ENCODE results near the gene PCDHB4. TPM values are rescaled to one million over a fixed set of nuclear protein-coding genes. Genes with fewer than 3 reads are reported as not detected.
"Not testable (repeated sequence)": the region's sequence is repeated elsewhere in the genome, so short reads cannot be mapped to it uniquely, and the experiment has no call there.

The PCDHB4 gene
- polyA plus RNA-seq, 3 donors = not detected

DNA sequence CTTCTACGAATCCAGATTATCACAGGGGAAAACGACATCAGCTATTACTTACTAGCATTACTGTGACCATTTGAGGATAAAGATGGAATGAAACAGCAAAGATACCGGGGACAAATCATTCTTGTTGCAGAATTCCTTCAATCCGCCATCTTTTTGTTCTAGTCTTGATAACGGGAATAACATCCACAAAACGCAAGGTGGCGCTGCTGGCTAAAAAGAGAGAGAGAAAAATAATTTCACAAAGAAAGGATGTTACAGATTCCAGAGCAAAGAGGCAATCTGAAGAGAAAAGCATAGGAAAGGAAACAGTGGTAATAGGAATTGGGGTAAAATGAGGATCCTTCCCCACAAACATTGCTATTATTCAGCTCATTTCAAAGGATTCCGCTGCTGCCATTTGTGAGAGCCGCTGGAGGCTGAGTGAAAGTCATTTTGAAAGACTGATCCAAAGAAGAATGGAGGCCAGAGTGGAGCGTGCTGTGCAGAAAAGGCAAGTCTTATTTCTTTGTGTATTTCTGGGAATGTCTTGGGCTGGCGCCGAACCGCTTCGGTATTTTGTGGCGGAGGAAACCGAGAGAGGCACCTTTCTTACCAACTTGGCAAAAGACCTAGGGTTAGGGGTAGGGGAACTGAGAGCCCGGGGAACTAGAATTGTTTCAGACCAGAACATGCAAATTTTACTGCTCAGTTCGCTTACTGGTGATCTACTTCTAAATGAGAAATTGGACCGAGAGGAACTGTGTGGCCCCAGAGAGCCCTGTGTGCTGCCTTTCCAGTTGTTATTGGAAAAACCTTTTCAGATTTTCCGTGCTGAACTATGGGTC, 51.0 kb downstream of the PCDHB4 start, which contains the start of gene PCDHB7:
Gene PCDHB7, plus strand, starts transcription at position 264 of the 824 bp plus-strand sequence. Its CDS starts 192 bp downstream, at position 456.
- no peak for DNase-seq
- no peaks in the 10 kb centered on the region for H3K36me3 ChIP-seq (replicated peaks in 1 of 2; ENCODE audit: control insufficient read depth in 1 of 2, insufficient read depth in 2 of 2, low read length in 2 of 2)
- no peaks in the 10 kb centered on the region for H3K4me1 ChIP-seq (ENCODE audit: control insufficient read depth in 1 of 2, insufficient read depth in 2 of 2, low read length in 2 of 2)
- no peak within 1 kb of the TSS for H3K27ac Mint-ChIP-seq
- H3K36me3 Mint-ChIP-seq = peaks cover 0 to 2% of the 10 kb centered on the region in 2 donors
- peaks cover 20 to 44% (median 33%) of the 10 kb centered on the region in 7 donors for H3K9me3 Mint-ChIP-seq
- H4K20me1 ChIP-seq (ENCODE audit: insufficient read depth, low read length) = no peaks in the 10 kb centered on the region
- no peaks in the 10 kb centered on the region for H3K79me2 ChIP-seq (ENCODE audit: insufficient read depth, low read length)
- H3K4me1 Mint-ChIP-seq = no peaks in the 10 kb centered on the region
- no peak within 1 kb of the TSS for H3K4me3 Mint-ChIP-seq
- H3K27me3 ChIP-seq (ENCODE audit: control insufficient read depth in 2 of 2, insufficient read depth in 2 of 2, low read length in 2 of 2) = peaks cover 5 to 9% of the 10 kb centered on the region in 2 donors
- TF ChIP-seq, protein P1, sequence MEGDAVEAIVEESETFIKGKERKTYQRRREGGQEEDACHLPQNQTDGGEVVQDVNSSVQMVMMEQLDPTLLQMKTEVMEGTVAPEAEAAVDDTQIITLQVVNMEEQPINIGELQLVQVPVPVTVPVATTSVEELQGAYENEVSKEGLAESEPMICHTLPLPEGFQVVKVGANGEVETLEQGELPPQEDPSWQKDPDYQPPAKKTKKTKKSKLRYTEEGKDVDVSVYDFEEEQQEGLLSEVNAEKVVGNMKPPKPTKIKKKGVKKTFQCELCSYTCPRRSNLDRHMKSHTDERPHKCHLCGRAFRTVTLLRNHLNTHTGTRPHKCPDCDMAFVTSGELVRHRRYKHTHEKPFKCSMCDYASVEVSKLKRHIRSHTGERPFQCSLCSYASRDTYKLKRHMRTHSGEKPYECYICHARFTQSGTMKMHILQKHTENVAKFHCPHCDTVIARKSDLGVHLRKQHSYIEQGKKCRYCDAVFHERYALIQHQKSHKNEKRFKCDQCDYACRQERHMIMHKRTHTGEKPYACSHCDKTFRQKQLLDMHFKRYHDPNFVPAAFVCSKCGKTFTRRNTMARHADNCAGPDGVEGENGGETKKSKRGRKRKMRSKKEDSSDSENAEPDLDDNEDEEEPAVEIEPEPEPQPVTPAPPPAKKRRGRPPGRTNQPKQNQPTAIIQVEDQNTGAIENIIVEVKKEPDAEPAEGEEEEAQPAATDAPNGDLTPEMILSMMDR (IDR thresholded peaks at IDR 0.05) = peak; percentile 10
- no peak within 1 kb of the TSS for H3K27ac ChIP-seq (ENCODE audit: low read depth in 1 of 2, low read length in 2 of 2)
- intact Hi-C loops (cut with micrococcal nuclease) = no loop called here
- no peak within 1 kb of the TSS for H2AFZ ChIP-seq (ENCODE audit: insufficient read depth, low read depth, low read length, poor library complexity, severe bottlenecking)
- peaks cover 27 to 54% of the 10 kb centered on the region in 2 donors for H3K9me3 ChIP-seq (replicated peaks in 1 of 2; ENCODE audit: control insufficient read depth in 1 of 2, insufficient read depth in 1 of 2, low read length in 2 of 2)
- no peak within 1 kb of the TSS for H3K4me2 ChIP-seq (replicated peaks; ENCODE audit: extremely low read depth, low read length, poor library complexity, severe bottlenecking)
- WGBS (ENCODE audit: insufficient coverage) = 49% methylated on average over 13 of the region's 20 CpGs
- no peak within 1 kb of the TSS for H3K9ac ChIP-seq (ENCODE audit: insufficient read depth, low read length, poor library complexity, severe bottlenecking)
- no peak within 1 kb of the TSS for H3K4me3 ChIP-seq (replicated peaks in 1 of 3; ENCODE audit: low read depth in 2 of 3, low read length in 3 of 3)
- peaks cover 0 to 16% (median 7%) of the 10 kb centered on the region in 3 donors for H3K27me3 Mint-ChIP-seq (ENCODE audit: low read depth in 3 of 3)

DNA sequence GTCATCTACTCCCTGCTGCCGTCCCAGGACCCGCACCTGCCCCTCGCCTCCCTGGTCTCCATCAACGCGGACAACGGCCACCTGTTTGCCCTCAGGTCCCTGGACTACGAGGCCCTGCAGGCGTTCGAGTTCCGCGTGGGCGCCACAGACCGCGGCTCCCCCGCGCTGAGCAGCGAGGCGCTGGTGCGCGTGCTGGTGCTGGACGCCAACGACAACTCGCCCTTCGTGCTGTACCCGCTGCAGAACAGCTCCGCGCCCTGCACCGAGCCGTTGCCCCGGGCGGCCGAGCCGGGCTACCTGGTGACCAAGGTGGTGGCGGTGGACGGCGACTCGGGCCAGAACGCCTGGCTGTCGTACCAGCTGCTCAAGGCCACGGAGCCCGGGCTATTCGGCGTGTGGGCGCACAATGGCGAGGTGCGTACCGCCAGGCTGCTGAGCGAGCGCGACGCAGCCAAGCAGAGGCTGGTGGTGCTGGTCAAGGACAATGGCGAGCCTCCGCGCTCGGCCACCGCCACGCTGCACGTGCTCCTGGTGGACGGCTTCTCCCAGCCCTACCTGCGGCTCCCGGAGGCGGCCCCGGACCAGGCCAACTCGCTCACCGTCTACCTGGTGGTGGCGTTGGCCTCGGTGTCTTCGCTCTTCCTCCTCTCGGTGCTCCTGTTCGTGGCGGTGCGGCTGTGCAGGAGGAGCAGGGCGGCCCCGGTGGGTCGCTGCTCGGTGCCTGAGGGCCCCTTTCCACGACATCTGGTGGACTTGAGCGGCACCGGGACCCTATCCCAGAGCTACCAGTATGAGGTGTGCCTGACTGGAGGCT, 52.9 kb downstream of the PCDHB4 start:
- H3K27ac ChIP-seq (ENCODE audit: low read depth in 1 of 2, low read length in 2 of 2); H3K4me1 Mint-ChIP-seq; DNase-seq; H3K9ac ChIP-seq (ENCODE audit: insufficient read depth, low read length, poor library complexity, severe bottlenecking); intact Hi-C loops (cut with micrococcal nuclease); H2AFZ ChIP-seq (ENCODE audit: insufficient read depth, low read depth, low read length, poor library complexity, severe bottlenecking); H3K79me2 ChIP-seq (ENCODE audit: insufficient read depth, low read length); H3K36me3 ChIP-seq (replicated peaks in 1 of 2; ENCODE audit: control insufficient read depth in 1 of 2, insufficient read depth in 2 of 2, low read length in 2 of 2); H3K4me1 ChIP-seq (ENCODE audit: control insufficient read depth in 1 of 2, insufficient read depth in 2 of 2, low read length in 2 of 2); H3K4me2 ChIP-seq (replicated peaks; ENCODE audit: extremely low read depth, low read length, poor library complexity, severe bottlenecking); H3K36me3 Mint-ChIP-seq; H4K20me1 ChIP-seq (ENCODE audit: insufficient read depth, low read length); H3K27ac Mint-ChIP-seq; H3K27me3 ChIP-seq (ENCODE audit: control insufficient read depth in 2 of 2, insufficient read depth in 2 of 2, low read length in 2 of 2); H3K4me3 ChIP-seq (replicated peaks in 1 of 3; ENCODE audit: low read depth in 2 of 3, low read length in 3 of 3): not testable (repeated sequence)
- Mint-ChIP-seq H3K4me3 (peak overlapping the region in 1 of 2 donors; percentile 6), H3K27me3 (ENCODE audit: low read depth in 3 of 3) (peaks cover 0 to 16% (median 7%) of the 10 kb centered on the region in 3 donors), H3K9me3 (peaks cover 20 to 32% (median 29%) of the 10 kb centered on the region in 7 donors)
- H3K9me3 ChIP-seq (replicated peaks in 1 of 2; ENCODE audit: control insufficient read depth in 1 of 2, insufficient read depth in 1 of 2, low read length in 2 of 2) = peaks cover 39 to 66% of the 10 kb centered on the region in 2 donors
- WGBS (ENCODE audit: insufficient coverage) = 39% methylated on average over 56 of the region's 79 CpGs

Other genes starting within 250 kb of the PCDHB4 start
- not detected for gene PCDHA12, start 246.5 kb upstream of the PCDHB4 start, polyA plus RNA-seq
- not detected for gene PCDHA13, start 239.7 kb upstream of the PCDHB4 start, polyA plus RNA-seq
- not detected for gene PCDHAC1, start 195.5 kb upstream of the PCDHB4 start, polyA plus RNA-seq
- gene PCDHAC2, start 155.3 kb upstream of the PCDHB4 start, polyA plus RNA-seq = not detected
- gene PCDHB1, start 70.4 kb upstream of the PCDHB4 start, polyA plus RNA-seq = not detected
- not detected for gene PCDHB2, start 27.2 kb upstream of the PCDHB4 start, polyA plus RNA-seq
- not detected for gene PCDHB3, start 21.3 kb upstream of the PCDHB4 start, polyA plus RNA-seq
- gene PCDHB5, start 13.4 kb downstream of the PCDHB4 start, polyA plus RNA-seq = not detected
- gene PCDHB6, start 28.2 kb downstream of the PCDHB4 start, polyA plus RNA-seq = not detected
- not detected for gene PCDHB7, start 50.8 kb downstream of the PCDHB4 start, polyA plus RNA-seq
- not detected for gene PCDHB8, start 56.0 kb downstream of the PCDHB4 start, polyA plus RNA-seq
- gene PCDHB16, start 60.6 kb downstream of the PCDHB4 start, polyA plus RNA-seq = not detected
- not detected for gene PCDHB9, start 65.3 kb downstream of the PCDHB4 start, polyA plus RNA-seq
- not detected for gene PCDHB10, start 70.5 kb downstream of the PCDHB4 start, polyA plus RNA-seq
- not detected for gene PCDHB11, start 77.8 kb downstream of the PCDHB4 start, polyA plus RNA-seq
- not detected for gene PCDHB12, start 86.9 kb downstream of the PCDHB4 start, polyA plus RNA-seq
- not detected for gene PCDHB13, start 92.1 kb downstream of the PCDHB4 start, polyA plus RNA-seq
- gene PCDHB14, start 101.5 kb downstream of the PCDHB4 start, polyA plus RNA-seq = not detected
- gene PCDHB15, start 123.6 kb downstream of the PCDHB4 start, polyA plus RNA-seq = not detected
- gene SLC25A2, start 182.2 kb downstream of the PCDHB4 start, polyA plus RNA-seq = not detected
- gene TAF7, start 199.0 kb downstream of the PCDHB4 start, polyA plus RNA-seq = 10 to 100 TPM; 11.8 to 57.5 (median 52.7) TPM
- not detected for gene PCDHGA1, start 208.7 kb downstream of the PCDHB4 start, polyA plus RNA-seq
- not detected for gene PCDHGA2, start 216.9 kb downstream of the PCDHB4 start, polyA plus RNA-seq
- not detected for gene PCDHGA3, start 222.0 kb downstream of the PCDHB4 start, polyA plus RNA-seq
- gene PCDHGB1, start 228.3 kb downstream of the PCDHB4 start, polyA plus RNA-seq = not detected
- under 1 TPM in 1 of 3 donors, not detected in 2; 0.03 TPM for gene PCDHGA4, start 233.2 kb downstream of the PCDHB4 start, polyA plus RNA-seq
- under 1 TPM in 1 of 3 donors, not detected in 2; 0.01 TPM for gene PCDHGB2, start 238.2 kb downstream of the PCDHB4 start, polyA plus RNA-seq
- gene PCDHGA5, start 242.3 kb downstream of the PCDHB4 start, polyA plus RNA-seq = not detected
- gene PCDHGB3, start 248.4 kb downstream of the PCDHB4 start, polyA plus RNA-seq = not detected